K562 (cell line): ENCODE data around the gene NFATC2. TPM values are rescaled to one million over a fixed set of nuclear protein-coding genes. Genes with fewer than 3 reads are reported as not detected.
A peak's percentile ranks its signal among the peaks of the same experiment; 100 is the strongest.

Experiments
- ATAC-seq: fragments of 200-7000 bp; cut with Tn5 transposase; 3 replicates; pipeline ENCODE4 v1.9.1; 2020; ENCODE audit warnings: moderate library complexity
- BruUV-seq: library from RNA; stranded (reverse); fragments of 400-500 nt; replicated peaks from 2 replicates; lab custom pipeline; 2021; lab: Mats Ljungman, UMichigan
- CTCF ChIA-PET: fragments of 300-600 bp; formaldehyde crosslinking; extraction: SDS; loops from one replicate; lab custom pipeline; 2021; ENCODE audit warnings: low intra/inter-chr PET ratio; lab: Yijun Ruan, JAX
- POLR2A ChIA-PET: fragments of 300-600, 350-650 bp; sonication (Branson Sonifier 250); formaldehyde crosslinking; extraction: SDS; loops from one replicate; lab custom pipeline; 2021; ENCODE audit warnings: antibody characterized with exemption, inconsistent platforms; lab: Yijun Ruan, JAX
- DNase-seq, 4 experiments: peaks; one replicate each; pipeline versions ENCODE4 v3.0.0 to v3.0.0-alpha.2; 2011 to 2018; ENCODE audit warnings: low spot score in 3 of 4, mixed read lengths in 3 of 4; ENCODE audit errors: extremely low read depth in 1 of 4
- FAIRE-seq: peaks from 2 replicates; lab custom pipeline; 2011; peaks lifted over from hg19 to GRCh38; lab: Jason Lieb, UNC
- H2AFZ ChIP-seq: 2 replicates; pipeline ENCODE4 v1.6.0; 2011; ENCODE audit warnings: low read depth, low read length, control low read depth, inconsistent platforms
- H3K27ac ChIP-seq: fragments of 200-600 bp; 3 replicates; pipeline ENCODE4 v1.8.0; 2011; ENCODE audit warnings: low read depth, mild to moderate bottlenecking, control low read depth, inconsistent platforms, low read length, moderate library complexity, mixed read lengths; ENCODE audit errors: extremely low read depth
- H3K27me3 ChIP-seq, 2 experiments: fragments of 300-600 bp in 1 of 2; 2 replicates in 1 of 2; 3 replicates in 1 of 2; pipeline versions ENCODE4 v1.6.0 to v1.8.0; 2011; ENCODE audit warnings: inconsistent platforms in 2 of 2, low read length in 2 of 2, mild to moderate bottlenecking in 1 of 2, mixed read lengths in 1 of 2, moderate library complexity in 1 of 2; ENCODE audit not compliant: control insufficient read depth in 2 of 2, insufficient read depth in 2 of 2
- H3K36me3 ChIP-seq: fragments of 300-600 bp; 3 replicates; pipeline ENCODE4 v1.8.0; 2011; ENCODE audit warnings: mild to moderate bottlenecking, low read length, inconsistent platforms; ENCODE audit not compliant: control insufficient read depth, insufficient read depth
- H3K4me1 ChIP-seq, 2 experiments: fragments of 200-600 bp in 1 of 2; replicated peaks in 1 of 2; 2 replicates in 1 of 2; 3 replicates in 1 of 2; pipeline versions ENCODE4 v1.5.1 to v1.8.0; 2011; ENCODE audit warnings: inconsistent platforms in 2 of 2, low read length in 2 of 2, mild to moderate bottlenecking in 1 of 2, mixed read lengths in 1 of 2, moderate library complexity in 1 of 2; ENCODE audit not compliant: control insufficient read depth in 2 of 2, insufficient read depth in 2 of 2
- H3K4me2 ChIP-seq: 2 replicates; pipeline ENCODE4 v1.6.1; 2011; ENCODE audit warnings: low read length, control low read depth, inconsistent platforms, mixed read lengths; ENCODE audit not compliant: insufficient read depth
- H3K4me3 ChIP-seq: fragments of 200-600 bp; sonication (generic), shearing (Covaris generic); 2 replicates; pipeline ENCODE4 v1.5.1; 2016; ENCODE audit warnings: control low read depth, inconsistent platforms
- H3K79me2 ChIP-seq: fragments of 200-600 bp; 3 replicates; pipeline ENCODE4 v1.8.0; 2011; ENCODE audit warnings: low read length, inconsistent platforms; ENCODE audit not compliant: control insufficient read depth, insufficient read depth
- H3K9ac ChIP-seq, 2 experiments: 2 replicates each; pipeline versions ENCODE4 v1.6.0 to v1.6.1; 2011; ENCODE audit warnings: low read depth in 2 of 2, low read length in 2 of 2, control low read depth in 1 of 2, inconsistent platforms in 1 of 2, mild to moderate bottlenecking in 1 of 2, mixed read lengths in 1 of 2; ENCODE audit not compliant: insufficient read depth in 1 of 2
- H3K9me1 ChIP-seq: one replicate; pipeline ENCODE4 v1.6.0; 2011; ENCODE audit warnings: inconsistent platforms, mild to moderate bottlenecking, low read length, moderate library complexity; ENCODE audit not compliant: control insufficient read depth, insufficient read depth
- H3K9me3 ChIP-seq: replicated peaks from 2 replicates; pipeline ENCODE4 v1.5.1; 2011; ENCODE audit warnings: low read depth, low read length, inconsistent platforms; ENCODE audit not compliant: control insufficient read depth, insufficient read depth
- H4K20me1 ChIP-seq: replicated peaks from 2 replicates; pipeline ENCODE4 v1.6.1; 2011; ENCODE audit warnings: low read length, inconsistent platforms, mixed read lengths; ENCODE audit not compliant: control insufficient read depth, insufficient read depth
- CBFA2T3 ChIP-seq: fragments of 450-650 bp; IDR thresholded peaks from 2 replicates; pipeline ENCODE4 v1.6.1; 2017
- MAFG ChIP-seq: fragments of 450-650 bp; conservative IDR thresholded peaks from 2 replicates; pipeline ENCODE4 v1.6.1; 2016; ENCODE audit warnings: missing genetic modification characterization, missing compliant biosample characterization
- NFYB ChIP-seq: IDR thresholded peaks from 2 replicates; pipeline ENCODE4 v1.6.1; 2011; ENCODE audit warnings: mild to moderate bottlenecking, moderate library complexity; ENCODE audit not compliant: insufficient read length; ENCODE audit errors: extremely low read depth
- SNRNP70 ChIP-seq: fragments of 200-400 bp; formaldehyde crosslinking; optimal IDR thresholded peaks from 2 replicates; pipeline ENCODE3; 2017; ENCODE audit warnings: low read depth, low read length
- SPI1 ChIP-seq: IDR thresholded peaks from 2 replicates; pipeline ENCODE4 v1.6.1; 2011; ENCODE audit warnings: low read depth, low read length, control low read depth, borderline replicate concordance
- SRSF1 ChIP-seq: fragments of 200-400 bp; formaldehyde crosslinking; IDR thresholded peaks from 2 replicates; pipeline ENCODE4 v1.6.1; 2017; ENCODE audit warnings: mild to moderate bottlenecking, low read depth, low read length, moderate library complexity
- ZBTB49 ChIP-seq: sonication (generic); formaldehyde crosslinking; IDR thresholded peaks from 2 replicates; pipeline ENCODE4 v1.8.0; 2022; ENCODE audit warnings: missing genetic modification reagents, mild to moderate bottlenecking, borderline replicate concordance
- WGBS: fragments of 100-300 bp; shearing (Covaris generic); methylation state at CpG from one replicate; pipeline ENCODE4 v1.1.6; 2016; ENCODE audit warnings: low coverage, mixed read lengths; ENCODE audit not compliant: insufficient coverage; ENCODE audit errors: missing lambda C conversion rate; 5-methylcytosine and 5-hydroxymethylcytosine counted together
- in situ Hi-C: fragments of 300-500 bp; cut with MboI; formaldehyde crosslinking; loops from 4 replicates; pipeline ENCODE4 v1.15.0; 2018; ENCODE audit warnings: inconsistent platforms, mixed read lengths
- intact Hi-C: fragments of 100-400 bp; cut with micrococcal nuclease; formaldehyde crosslinking; loops from 2 replicates; pipeline ENCODE4 v1.14.2; 2022
- polyA plus RNA-seq, 8 experiments: library from polyadenylated mRNA; depleted of rRNA in 4 of 8; stranded (reverse) in 5 of 8; unstranded in 3 of 8; fragments of >200 nt; fragmentation: Nextera tagmentation in 2 of 8; fragmentation: Illumina TruSeq in 1 of 8; extraction: Ambion mirVana in 2 of 8; extraction: Trizol in 1 of 8; gene quantifications; 2 replicates each; pipeline versions ENCODE4 v1.2.1 to v1.2.3, GENCODE V29; 2011 to 2014; ENCODE audit warnings: inconsistent platforms in 1 of 8, missing spikeins in 1 of 8
- total RNA-seq, 7 experiments: library from RNA; depleted of rRNA in 6 of 7; stranded (reverse); fragments of >200 nt in 6 of 7; fragmentation: Illumina TruSeq in 2 of 7; extraction: Trizol in 2 of 7; gene quantifications; 2 replicates each; pipeline versions ENCODE4 v1.2.1 to v1.2.3, GENCODE V29; 2011 to 2021; ENCODE audit warnings: low replicate concordance in 1 of 7
- TF ChIP-seq, protein P1 (sequence below): fragments of 250-450 bp; sonication (Bioruptor Pico); IDR thresholded peaks from 2 replicates; pipeline ENCODE4 v1.8.0; 2022; ENCODE audit warnings: inconsistent platforms, mild to moderate bottlenecking, moderate library complexity, borderline replicate concordance

Gene NFATC2
- total and polyA plus RNA-seq, 9 of the 15 experiments (the other 6 are each of a cell fraction or from before 2014, with no cell fraction given), result 1.9 to 11.2 (median 3.0) TPM

- no peaks in the 10 kb centered on the region for H3K9me3 ChIP-seq
- peak; percentile 63 for ATAC-seq
- peak overlapping the region; percentile 78 for H2AFZ ChIP-seq
- ChIA-PET POLR2A (interaction anchor here (1.0 to 1.2 kb wide), 2 partner anchors 11 to 26 kb away, joined by 3 to 4 read pairs; no protein-coding TSS in a partner anchor), CTCF (no interaction called here)
- no peak overlapping the region for H3K4me3 ChIP-seq
- peak; percentile 38 to 66 (median 52) for DNase-seq
- peaks cover 6% of the 10 kb centered on the region for H4K20me1 ChIP-seq
- no peaks in the 10 kb centered on the region for H3K9me1 ChIP-seq
- BruUV-seq, result no TSS peak
- intact Hi-C loops, result no loop called here
- peak overlapping the region; percentile 43 to 78; a peak in 2 of 4 replicates for H3K9ac ChIP-seq
- 38% methylated on average over 17 of the region's 20 CpGs for WGBS
- H3K4me1 ChIP-seq, result peaks cover 34 to 58% of the 10 kb centered on the region in 2 experiments
- H3K4me2 ChIP-seq, result peak overlapping the region; percentile 61
- H3K27me3 ChIP-seq, result no peaks in the 10 kb centered on the region
- in situ Hi-C loops, result no loop called here
- H3K36me3 ChIP-seq, result peaks cover 22% of the 10 kb centered on the region; the same call in 2 of the 3 replicates
- peak; percentile 54 for FAIRE-seq
- peak overlapping the region; percentile 60; the same call in 2 of the 3 replicates for H3K27ac ChIP-seq
- peaks cover 60% of the 10 kb centered on the region for H3K79me2 ChIP-seq
- TF ChIP-seq, protein P1, sequence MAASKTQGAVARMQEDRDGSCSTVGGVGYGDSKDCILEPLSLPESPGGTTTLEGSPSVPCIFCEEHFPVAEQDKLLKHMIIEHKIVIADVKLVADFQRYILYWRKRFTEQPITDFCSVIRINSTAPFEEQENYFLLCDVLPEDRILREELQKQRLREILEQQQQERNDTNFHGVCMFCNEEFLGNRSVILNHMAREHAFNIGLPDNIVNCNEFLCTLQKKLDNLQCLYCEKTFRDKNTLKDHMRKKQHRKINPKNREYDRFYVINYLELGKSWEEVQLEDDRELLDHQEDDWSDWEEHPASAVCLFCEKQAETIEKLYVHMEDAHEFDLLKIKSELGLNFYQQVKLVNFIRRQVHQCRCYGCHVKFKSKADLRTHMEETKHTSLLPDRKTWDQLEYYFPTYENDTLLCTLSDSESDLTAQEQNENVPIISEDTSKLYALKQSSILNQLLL, result no peak
- TF ChIP-seq CBFA2T3 (0 out of 2 replicates have a peak, but pooled peaks have one; percentile 7), SPI1 (peak; percentile 52; the same call in 1 of the 2 replicates), NFYB (no peak), ZBTB49 (CRISPR knock-in tag) (no peak), SRSF1 (no peak), MAFG (tag) (peak; percentile 73), SNRNP70 (no peak)
These were observed 17.0 kb downstream of the NFATC2 start for GRCh38 chr20:51525241-51526105.
